LNCAP (cell line): ENCODE data around the gene ODAPH.

Experiments used
- TF ChIP-seq, protein P1 (sequence below): fragments of 450-650 bp; IDR thresholded peaks from 2 replicates; pipeline ENCODE4 v1.5.1; 2017; ENCODE audit warnings: mild to moderate bottlenecking

The ODAPH gene

GRCh38 chr4:75516144-75516543 lies 39.7 kb upstream of the ODAPH start:
- TF ChIP-seq, protein P1, sequence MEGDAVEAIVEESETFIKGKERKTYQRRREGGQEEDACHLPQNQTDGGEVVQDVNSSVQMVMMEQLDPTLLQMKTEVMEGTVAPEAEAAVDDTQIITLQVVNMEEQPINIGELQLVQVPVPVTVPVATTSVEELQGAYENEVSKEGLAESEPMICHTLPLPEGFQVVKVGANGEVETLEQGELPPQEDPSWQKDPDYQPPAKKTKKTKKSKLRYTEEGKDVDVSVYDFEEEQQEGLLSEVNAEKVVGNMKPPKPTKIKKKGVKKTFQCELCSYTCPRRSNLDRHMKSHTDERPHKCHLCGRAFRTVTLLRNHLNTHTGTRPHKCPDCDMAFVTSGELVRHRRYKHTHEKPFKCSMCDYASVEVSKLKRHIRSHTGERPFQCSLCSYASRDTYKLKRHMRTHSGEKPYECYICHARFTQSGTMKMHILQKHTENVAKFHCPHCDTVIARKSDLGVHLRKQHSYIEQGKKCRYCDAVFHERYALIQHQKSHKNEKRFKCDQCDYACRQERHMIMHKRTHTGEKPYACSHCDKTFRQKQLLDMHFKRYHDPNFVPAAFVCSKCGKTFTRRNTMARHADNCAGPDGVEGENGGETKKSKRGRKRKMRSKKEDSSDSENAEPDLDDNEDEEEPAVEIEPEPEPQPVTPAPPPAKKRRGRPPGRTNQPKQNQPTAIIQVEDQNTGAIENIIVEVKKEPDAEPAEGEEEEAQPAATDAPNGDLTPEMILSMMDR, result no peak

GRCh38 chr4:75525086-75525485 lies 30.8 kb upstream of the ODAPH start:
- TF ChIP-seq, protein P1, result no peak

- TF ChIP-seq, protein P1, result no peak
Measured at GRCh38 chr4:75525910-75526309, 30.0 kb upstream of the ODAPH start.

GRCh38 chr4:75527482-75527881 lies 28.4 kb upstream of the ODAPH start:
- TF ChIP-seq, protein P1, result no peak

DNA sequence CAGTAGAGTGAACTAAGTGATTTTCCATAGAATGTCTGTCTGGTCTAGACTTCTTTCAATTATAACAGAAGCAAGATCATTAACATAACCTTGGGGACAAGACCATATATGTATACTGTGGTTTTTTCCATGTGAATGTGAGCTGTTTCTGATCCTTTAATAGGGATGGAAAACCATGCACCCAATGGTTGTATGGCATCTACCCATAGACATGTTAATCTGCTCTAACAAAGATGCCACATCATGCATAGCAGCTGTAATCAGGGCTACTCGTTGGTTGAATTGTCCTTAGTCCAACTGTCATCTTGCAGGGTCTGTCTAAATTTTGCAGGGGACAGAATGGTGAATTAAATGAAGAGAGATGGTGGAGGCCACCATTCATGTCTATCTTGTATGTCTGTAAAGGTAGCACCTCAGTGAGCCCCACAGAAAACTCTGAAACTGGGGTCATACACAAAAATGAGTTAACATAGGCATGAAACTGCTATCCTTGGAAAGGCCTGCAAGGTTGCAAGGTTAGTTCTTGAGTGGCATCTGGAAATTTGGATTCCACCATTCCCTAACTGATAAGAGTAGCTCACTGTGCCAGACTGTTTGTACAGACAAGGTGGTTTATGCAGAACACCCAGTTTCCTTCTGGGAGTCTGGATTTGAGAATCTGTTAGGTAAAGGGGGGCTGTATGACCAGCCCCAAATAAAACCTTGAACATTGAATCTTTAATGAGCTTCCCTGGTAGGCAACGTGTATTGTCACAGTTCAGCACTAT lies 25.1 kb upstream of the ODAPH start:
- TF ChIP-seq, protein P1, result no peak

DNA sequence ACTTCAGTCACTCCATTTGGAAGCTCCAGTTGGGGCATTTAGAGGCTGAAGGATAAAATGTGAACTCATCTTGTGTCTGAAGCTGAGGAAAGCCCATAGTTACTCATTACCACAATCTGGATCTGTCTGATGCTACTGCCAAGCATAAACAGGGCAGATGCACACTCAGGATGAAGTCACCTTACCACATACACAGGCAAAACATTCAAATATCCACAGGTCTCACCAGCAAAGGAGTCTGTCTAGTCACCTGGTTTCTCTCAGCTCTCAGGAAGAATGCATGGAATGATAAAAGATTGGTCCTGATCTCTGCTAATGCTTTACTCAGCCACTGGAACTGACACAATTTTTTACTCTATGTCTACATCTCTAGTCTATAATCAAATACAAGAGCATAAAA lies 13.0 kb upstream of the ODAPH start:
- TF ChIP-seq, protein P1, result no peak

DNA sequence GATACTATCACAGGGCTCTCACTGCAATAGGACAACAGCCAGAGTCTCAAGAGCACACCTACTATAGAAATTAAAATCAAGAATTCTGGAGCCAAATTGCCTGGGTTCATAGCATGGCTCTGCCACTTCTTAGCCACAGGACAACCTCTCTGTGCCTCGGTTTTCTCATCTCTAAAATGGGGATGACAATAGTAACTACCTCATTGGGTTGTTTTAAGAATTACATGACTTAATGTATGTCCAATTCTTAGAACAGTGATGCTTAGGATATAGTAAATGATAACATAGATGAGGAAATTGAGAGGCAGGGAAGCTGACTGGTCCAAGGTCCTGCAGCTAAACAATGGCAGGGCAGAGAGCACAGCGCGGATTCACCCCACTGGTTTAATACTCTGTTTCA lies 11.0 kb upstream of the ODAPH start:
- TF ChIP-seq, protein P1, result no peak

GRCh38 chr4:75545526-75545925 lies 10.3 kb upstream of the ODAPH start:
- TF ChIP-seq, protein P1, result no peak
